Hepatocyte (in vitro differentiated cells): ENCODE data around the gene SLC6A7. TPM values are rescaled to one million over a fixed set of nuclear protein-coding genes. Genes with fewer than 3 reads are reported as not detected.
A peak's percentile ranks its signal among the peaks of the same experiment; 100 is the strongest.

Source experiments
- DNase-seq: peaks from one replicate; pipeline ENCODE4 v3.0.0-alpha.2; 2016; ENCODE audit warnings: low spot score
- H2AFZ ChIP-seq: fragments of 200-600 bp; sonication (generic); 2 replicates; pipeline ENCODE4 v1.6.0; 2016; ENCODE audit warnings: antibody characterized with exemption, mild to moderate bottlenecking
- H3K27ac ChIP-seq: fragments of 200-600 bp; sonication (generic); 2 replicates; pipeline ENCODE4 v1.5.1; 2016; ENCODE audit warnings: mild to moderate bottlenecking
- H3K27me3 ChIP-seq: fragments of 200-600 bp; sonication (generic); 2 replicates; pipeline ENCODE4 v1.6.1; 2016
- H3K36me3 ChIP-seq: fragments of 200-600 bp; sonication (generic); replicated peaks from 2 replicates; pipeline ENCODE4 v1.5.1; 2016; ENCODE audit warnings: low read depth; ENCODE audit not compliant: insufficient read depth
- H3K4me1 ChIP-seq: fragments of 200-600 bp; sonication (generic); 2 replicates; pipeline ENCODE4 v1.5.1; 2016; ENCODE audit warnings: mild to moderate bottlenecking, moderate library complexity; ENCODE audit not compliant: insufficient read depth
- H3K4me2 ChIP-seq: fragments of 200-600 bp; sonication (generic); 2 replicates; pipeline ENCODE4 v1.6.0; 2016
- H3K4me3 ChIP-seq: fragments of 200-600 bp; sonication (generic); 2 replicates; pipeline ENCODE4 v1.5.1; 2016; ENCODE audit warnings: mild to moderate bottlenecking
- H3K79me2 ChIP-seq: fragments of 200-600 bp; sonication (generic); 2 replicates; pipeline ENCODE4 v1.6.0; 2017; ENCODE audit warnings: mild to moderate bottlenecking
- H3K9me2 ChIP-seq: fragments of 200-600 bp; sonication (generic); replicated peaks from 2 replicates; pipeline ENCODE4 v1.6.0; 2017; ENCODE audit warnings: mild to moderate bottlenecking; ENCODE audit not compliant: insufficient read depth
- H3K9me3 ChIP-seq: fragments of 200-600 bp; sonication (generic); 2 replicates; pipeline ENCODE4 v1.5.1; 2016; ENCODE audit warnings: low read depth, mild to moderate bottlenecking
- H4K20me1 ChIP-seq: fragments of 200-600 bp; sonication (generic); 2 replicates; pipeline ENCODE4 v1.6.0; 2016; ENCODE audit warnings: mild to moderate bottlenecking; ENCODE audit not compliant: insufficient read depth, poor library complexity, severe bottlenecking
- CTCF ChIP-seq: fragments of 200-600 bp; sonication (generic); IDR thresholded peaks from 2 replicates; pipeline ENCODE4 v1.5.1; 2016; ENCODE audit warnings: antibody characterized with exemption, mild to moderate bottlenecking; ENCODE audit not compliant: poor library complexity
- EZH2 ChIP-seq: fragments of 200-600 bp; sonication (generic); IDR thresholded peaks from 2 replicates; pipeline ENCODE4 v1.6.1; 2016; ENCODE audit warnings: antibody characterized with exemption, mild to moderate bottlenecking, borderline replicate concordance
- EZH2phosphoT487 ChIP-seq: fragments of 200-600 bp; sonication (generic); IDR thresholded peaks from one replicate; pipeline ENCODE4 v1.6.1; 2018; ENCODE audit warnings: antibody characterized with exemption, mild to moderate bottlenecking, low read depth, moderate library complexity; ENCODE audit not compliant: unreplicated experiment, severe bottlenecking
- WGBS: methylation state at CpG from one replicate; pipeline ENCODE4 v1.1.6; 2016; ENCODE audit warnings: low lambda C conversion rate; ENCODE audit errors: missing lambda C conversion rate; 5-methylcytosine and 5-hydroxymethylcytosine counted together
- polyA plus RNA-seq: library from polyadenylated mRNA; unstranded; fragments of >200 nt; fragmentation: Nextera tagmentation; extraction: Ambion mirVana; gene quantifications from 2 replicates; pipeline ENCODE4 v1.2.1, GENCODE V29; 2016
- total RNA-seq: library from RNA; depleted of rRNA; stranded (reverse); fragments of >200 nt; gene quantifications from 2 replicates; pipeline ENCODE4 v1.2.3, GENCODE V29; 2014

SLC6A7 gene
- total and polyA plus RNA-seq, 2 experiments from 2014 or later: 0.39 to 1.1 TPM

GRCh38 chr5:150245111-150245789 is 55.4 kb downstream of the SLC6A7 start:
- Histone ChIP-seq H4K20me1 (no peaks in the 10 kb centered on the region), H3K4me1 (peaks cover 18% of the 10 kb centered on the region), H3K79me2 (no peaks in the 10 kb centered on the region), H3K27ac (no peak overlapping the region), H3K27me3 (no peaks in the 10 kb centered on the region), H3K9me3 (no peaks in the 10 kb centered on the region), H3K36me3 (no peaks in the 10 kb centered on the region), H3K4me3 (no peak overlapping the region), H3K9me2 (no peaks in the 10 kb centered on the region), H3K4me2 (peak overlapping the region; percentile 49), H2AFZ (no peak overlapping the region)
- 61% methylated on average over 17 of the region's 18 CpGs for WGBS
- peak; percentile 32 for DNase-seq
- no peak for TF ChIP-seq EZH2
- no peak for TF ChIP-seq EZH2phosphoT487
- no peak for TF ChIP-seq CTCF

GRCh38 chr5:150245808-150246207 is 55.9 kb downstream of the SLC6A7 start:
- no peaks in the 10 kb centered on the region for H3K9me2 ChIP-seq
- no peak overlapping the region for H3K27ac ChIP-seq
- 78% methylated on average over 3 of the region's 3 CpGs for WGBS
- no peaks in the 10 kb centered on the region for H3K27me3 ChIP-seq
- TF ChIP-seq EZH2phosphoT487 (no peak), CTCF (no peak), EZH2 (no peak)
- DNase-seq: no peak
- H4K20me1 ChIP-seq: no peaks in the 10 kb centered on the region
- no peaks in the 10 kb centered on the region for H3K79me2 ChIP-seq
- no peak overlapping the region for H2AFZ ChIP-seq
- no peaks in the 10 kb centered on the region for H3K9me3 ChIP-seq
- peak overlapping the region; percentile 49 for H3K4me2 ChIP-seq
- H3K36me3 ChIP-seq: no peaks in the 10 kb centered on the region
- H3K4me1 ChIP-seq: peaks cover 18% of the 10 kb centered on the region
- no peak overlapping the region for H3K4me3 ChIP-seq

GRCh38 chr5:150246429-150246828 is 56.6 kb downstream of the SLC6A7 start:
- WGBS: 84% methylated on average over 5 of the region's 5 CpGs
- Histone ChIP-seq H3K36me3 (no peaks in the 10 kb centered on the region), H3K9me2 (no peaks in the 10 kb centered on the region), H3K27ac (no peak overlapping the region), H3K79me2 (no peaks in the 10 kb centered on the region), H4K20me1 (no peaks in the 10 kb centered on the region), H3K4me2 (no peak overlapping the region), H2AFZ (no peak overlapping the region), H3K9me3 (no peaks in the 10 kb centered on the region), H3K27me3 (no peaks in the 10 kb centered on the region), H3K4me3 (no peak overlapping the region), H3K4me1 (peaks cover 18% of the 10 kb centered on the region)
- TF ChIP-seq EZH2 (no peak), EZH2phosphoT487 (no peak)
- DNase-seq: no peak

GRCh38 chr5:150246835-150247234 is 57.0 kb downstream of the SLC6A7 start:
- DNase-seq: no peak
- Histone ChIP-seq H3K4me1 (peaks cover 18% of the 10 kb centered on the region), H2AFZ (no peak overlapping the region), H3K9me3 (no peaks in the 10 kb centered on the region), H3K79me2 (no peaks in the 10 kb centered on the region), H4K20me1 (no peaks in the 10 kb centered on the region), H3K27me3 (no peaks in the 10 kb centered on the region), H3K9me2 (no peaks in the 10 kb centered on the region), H3K36me3 (no peaks in the 10 kb centered on the region), H3K27ac (no peak overlapping the region), H3K4me2 (no peak overlapping the region), H3K4me3 (no peak overlapping the region)
- 70% methylated on average over 5 of the region's 5 CpGs for WGBS
- TF ChIP-seq EZH2phosphoT487: no peak
